Adrenal gland (tissue), 12 donors: Measurements from ENCODE around the gene LURAP1L. TPM values are rescaled to one million over a fixed set of nuclear protein-coding genes. Genes with fewer than 3 reads are reported as not detected.

Source experiments
- DNase-seq, 7 donors: peaks; one replicate each; pipeline ENCODE4 v3.0.0-alpha.2; 2019 to 2020
- H3K27ac ChIP-seq, 5 donors: fragments of 200-600 bp; sonication (generic) in 4 of 5; 1 replicate in 3 of 5; 2 replicates in 2 of 5; pipeline versions ENCODE4 v1.5.1 to v1.8.0; 2016 to 2020; ENCODE audit warnings: mild to moderate bottlenecking in 1 of 5
- H3K27me3 ChIP-seq: fragments of 200-600 bp; 2 replicates; pipeline ENCODE4 v1.8.0; 2021
- H3K36me3 ChIP-seq, 2 donors: fragments of 200-600 bp; replicated peaks in 1 of 2; 1 replicate in 1 of 2; 2 replicates in 1 of 2; pipeline versions ENCODE4 v1.5.1 to v1.8.0; 2018 to 2022
- H3K4me1 ChIP-seq, 2 donors: fragments of 200-600 bp; replicated peaks in 1 of 2; 1 replicate in 1 of 2; 2 replicates in 1 of 2; pipeline versions ENCODE4 v1.5.1 to v1.8.0; 2018 to 2021
- H3K4me3 ChIP-seq, 4 donors: fragments of 200-600 bp; sonication (generic) in 3 of 4; one replicate each; pipeline ENCODE4 v1.5.1; 2016 to 2018
- H3K9me3 ChIP-seq, 3 donors: fragments of 200-600 bp; sonication (generic) in 1 of 3; replicated peaks in 1 of 3; 1 replicate in 2 of 3; 2 replicates in 1 of 3; pipeline versions ENCODE4 v1.5.1 to v1.8.0; 2016 to 2021
- POLR2A ChIP-seq, 2 donors: fragments of 450-650 bp; IDR thresholded peaks; one replicate each; pipeline ENCODE4 v1.6.1; 2017; ENCODE audit warnings: antibody characterized with exemption in 2 of 2, mild to moderate bottlenecking in 2 of 2, moderate library complexity in 1 of 2
- WGBS, 4 donors: extraction: QIAGEN DNeasy Blood & Tissue Kit in 2 of 4; methylation state at CpG; one replicate each; pipeline versions ENCODE4 v1.1.5 to v1.1.7; 2013 to 2017; 5-methylcytosine and 5-hydroxymethylcytosine counted together
- intact Hi-C, 2 donors: fragments of 100-400 bp; cut with DNase I; formaldehyde crosslinking; loops; one replicate each; pipeline versions ENCODE4 v1.14.1 to v1.15.0; 2022 to 2023
- polyA plus RNA-seq, 3 donors: library from polyadenylated mRNA; stranded (reverse); fragments of 200-250 nt in 2 of 3; fragments of 350-450 nt in 1 of 3; fragmentation: Illumina TruSeq in 1 of 3; extraction: RNeasy Lipid Tissue Mini Kit (QIAGEN cat#74804) in 1 of 3; gene quantifications; one replicate each; pipeline ENCODE4 v1.2.3, GENCODE V29; 2013 to 2014
- total RNA-seq, 9 donors: library from RNA; depleted of rRNA in 4 of 9; stranded (reverse); fragments of >200 nt in 4 of 9; fragments of 120-200 nt in 1 of 9; fragmentation: NEBNext Ultra II Directional in 1 of 9; extraction: Animal tissue kit (Norgen Biotek cat#: 25700) in 1 of 9; gene quantifications; one replicate each; pipeline versions ENCODE4 v1.1.0 to v1.2.4, GENCODE V29; 2013 to 2023
- TF ChIP-seq, protein P1 (sequence below), 6 experiments: fragments of 450-650 bp in 4 of 6; fragments of 200-600 bp in 2 of 6; sonication (generic) in 1 of 6; IDR thresholded peaks; 1 replicate in 5 of 6; 2 replicates in 1 of 6; pipeline versions ENCODE4 v1.5.1 to v1.8.0; 2016 to 2021; ENCODE audit warnings: antibody characterized with exemption in 6 of 6, mild to moderate bottlenecking in 2 of 6, moderate library complexity in 1 of 6
- donor health status: healthy with polysubstance abuse.
- donor health status: Bipolar disorder and iron deficiency.
- donor health status: DM: yes; HTN: yes; CAD: no.
- donor health status: DM: no; HTN: no; CAD: no.
- donor health status: DM: no; HTN: no; CAD: no.
- donor health status: DM: yes; HTN: yes; CAD: no.

The LURAP1L gene
- total and polyA plus RNA-seq, 12 donors, result 5.3 to 29.0 (median 10.3) TPM

DNA sequence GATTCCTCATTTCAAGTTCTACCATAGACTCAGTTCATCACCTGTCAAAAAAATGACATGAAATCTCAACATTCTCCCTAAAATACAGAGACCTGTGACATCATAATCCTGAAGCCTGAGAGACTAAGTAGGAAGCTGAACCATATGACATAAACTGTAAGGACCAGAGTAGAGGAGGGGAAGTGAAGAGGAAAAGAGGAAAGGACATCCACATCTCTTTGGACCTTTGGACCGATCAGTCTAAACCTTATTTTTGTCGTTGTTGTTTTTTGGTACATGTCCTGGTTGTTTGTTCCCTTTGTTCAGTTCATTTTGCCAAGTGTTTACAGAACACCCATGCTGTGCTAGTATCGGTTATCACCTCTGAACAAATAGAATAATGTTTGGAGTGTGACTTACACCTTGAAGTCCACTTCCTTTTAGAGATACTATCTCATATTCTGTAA, 41.9 kb downstream of the LURAP1L start:
- Histone ChIP-seq H3K36me3 (no peaks in the 10 kb centered on the region), H3K4me1 (peaks cover 7 to 51% of the 10 kb centered on the region in 2 donors), H3K27ac (no peak overlapping the region), H3K9me3 (no peaks in the 10 kb centered on the region), H3K27me3 (no peaks in the 10 kb centered on the region), H3K4me3 (no peak overlapping the region)
- no peak for TF ChIP-seq POLR2A (IDR thresholded peaks at IDR 0.05)
- TF ChIP-seq, protein P1, sequence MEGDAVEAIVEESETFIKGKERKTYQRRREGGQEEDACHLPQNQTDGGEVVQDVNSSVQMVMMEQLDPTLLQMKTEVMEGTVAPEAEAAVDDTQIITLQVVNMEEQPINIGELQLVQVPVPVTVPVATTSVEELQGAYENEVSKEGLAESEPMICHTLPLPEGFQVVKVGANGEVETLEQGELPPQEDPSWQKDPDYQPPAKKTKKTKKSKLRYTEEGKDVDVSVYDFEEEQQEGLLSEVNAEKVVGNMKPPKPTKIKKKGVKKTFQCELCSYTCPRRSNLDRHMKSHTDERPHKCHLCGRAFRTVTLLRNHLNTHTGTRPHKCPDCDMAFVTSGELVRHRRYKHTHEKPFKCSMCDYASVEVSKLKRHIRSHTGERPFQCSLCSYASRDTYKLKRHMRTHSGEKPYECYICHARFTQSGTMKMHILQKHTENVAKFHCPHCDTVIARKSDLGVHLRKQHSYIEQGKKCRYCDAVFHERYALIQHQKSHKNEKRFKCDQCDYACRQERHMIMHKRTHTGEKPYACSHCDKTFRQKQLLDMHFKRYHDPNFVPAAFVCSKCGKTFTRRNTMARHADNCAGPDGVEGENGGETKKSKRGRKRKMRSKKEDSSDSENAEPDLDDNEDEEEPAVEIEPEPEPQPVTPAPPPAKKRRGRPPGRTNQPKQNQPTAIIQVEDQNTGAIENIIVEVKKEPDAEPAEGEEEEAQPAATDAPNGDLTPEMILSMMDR (IDR thresholded peaks at IDR 0.05), result no peak
- intact Hi-C loops, result no loop called here
- no peak for DNase-seq
- 91 to 97% (median 97%) methylated on average over 3 of the region's 3 CpGs for WGBS, 4 donors

GRCh38 chr9:12817702-12818101, 42.9 kb downstream of the LURAP1L start:
- no peak overlapping the region for H3K4me3 ChIP-seq
- intact Hi-C loops, result no loop called here
- no peaks in the 10 kb centered on the region for H3K36me3 ChIP-seq
- no peaks in the 10 kb centered on the region for H3K9me3 ChIP-seq
- WGBS, 4 donors, result 55 to 82% (median 74%) methylated on average over 9 of the region's 9 CpGs
- H3K27ac ChIP-seq, result peak overlapping the region in 1 of 5 donors; percentile 54
- no peak for TF ChIP-seq POLR2A (IDR thresholded peaks at IDR 0.05)
- TF ChIP-seq, protein P1 (IDR thresholded peaks at IDR 0.05), result no peak
- H3K27me3 ChIP-seq, result no peaks in the 10 kb centered on the region
- DNase-seq, result peak in 2 of 7 donors; percentile 26 to 86
- H3K4me1 ChIP-seq, result peaks cover 7 to 44% of the 10 kb centered on the region in 2 donors

- Histone ChIP-seq H3K9me3 (no peaks in the 10 kb centered on the region), H3K4me3 (no peak overlapping the region), H3K36me3 (no peaks in the 10 kb centered on the region), H3K4me1 (peaks cover 6 to 36% of the 10 kb centered on the region in 2 donors), H3K27ac (peak overlapping the region in 2 of 5 donors; percentile 6 to 54), H3K27me3 (no peaks in the 10 kb centered on the region)
- TF ChIP-seq POLR2A (IDR thresholded peaks at IDR 0.05), result no peak
- TF ChIP-seq, protein P1 (IDR thresholded peaks at IDR 0.05), result peak in 1 of 6 experiments; percentile 14
- intact Hi-C loops, result no loop called here
- 54 to 67% (median 66%) methylated on average over 3 of the region's 3 CpGs for WGBS, 4 donors
- peak in 3 of 7 donors; percentile 3 to 54 (median 5) for DNase-seq
Observed at GRCh38 chr9:12818431-12819000, 43.7 kb downstream of the LURAP1L start.

DNA sequence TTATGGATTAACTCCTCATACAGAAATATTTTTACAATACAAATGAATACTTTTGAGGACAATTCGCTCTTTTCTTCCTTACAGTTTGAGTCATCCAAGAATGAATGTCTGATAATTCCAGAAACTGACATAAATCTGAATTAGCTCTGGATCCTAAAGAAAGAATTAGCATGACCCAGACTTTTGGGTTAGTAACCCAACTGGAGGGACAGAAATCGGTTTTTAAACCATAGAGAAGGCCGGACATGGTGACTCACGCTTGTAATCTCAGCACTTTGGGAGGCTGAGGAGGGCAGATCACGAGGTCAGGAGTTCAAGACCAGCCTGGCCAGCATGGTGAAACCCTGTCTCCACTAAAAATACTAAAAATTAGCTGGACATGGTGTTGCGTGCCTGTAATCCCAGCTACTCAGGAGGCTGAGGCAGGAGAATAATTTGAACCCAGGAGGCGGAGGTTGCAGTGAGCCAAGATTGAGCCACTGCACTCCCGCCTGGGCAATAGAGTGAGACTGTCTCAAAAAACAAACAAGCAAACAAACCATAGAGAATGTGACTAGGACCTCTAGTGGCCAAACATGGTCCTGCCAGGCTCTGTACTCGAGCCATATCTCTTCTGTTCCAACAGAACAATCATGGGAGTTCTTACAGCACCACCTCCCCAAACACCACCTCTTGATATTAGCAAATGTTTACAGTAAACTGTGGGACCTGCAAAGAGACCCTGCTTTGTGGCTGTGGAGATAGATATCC, 44.8 kb downstream of the LURAP1L start:
- WGBS, 4 donors, result 70 to 81% (median 74%) methylated on average over 9 of the region's 9 CpGs
- Histone ChIP-seq H3K4me1 (peaks cover 0 to 26% of the 10 kb centered on the region in 2 donors), H3K9me3 (no peaks in the 10 kb centered on the region), H3K4me3 (no peak overlapping the region), H3K36me3 (no peaks in the 10 kb centered on the region), H3K27me3 (no peaks in the 10 kb centered on the region), H3K27ac (peak overlapping the region in 1 of 5 donors; percentile 23)
- DNase-seq, result peak in 6 of 7 donors; percentile 24 to 74 (median 48)
- intact Hi-C loops, result no loop called here
- TF ChIP-seq POLR2A (IDR thresholded peaks at IDR 0.05), result no peak
- TF ChIP-seq, protein P1 (IDR thresholded peaks at IDR 0.05), result peak in 5 of 6 experiments; percentile 37 to 59 (median 51)
